Immature natural killer cell (primary cell): ENCODE results near the gene ARHGEF37. TPM values are rescaled to one million over a fixed set of nuclear protein-coding genes. Genes with fewer than 3 reads are reported as not detected.
A peak's percentile ranks its signal among the peaks of the same experiment; 100 is the strongest.
"Not testable (repeated sequence)": the region's sequence is repeated elsewhere in the genome, so short reads cannot be mapped to it uniquely, and the experiment has no call there.

Experiments used
- DNase-seq, 3 donors: peaks; one replicate each; pipeline ENCODE4 v3.0.0; 2022; ENCODE audit warnings: mixed read lengths in 1 of 3
- H3K27ac Mint-ChIP-seq, 6 donors: one replicate each; pipeline ENCODE4 v1.8.0; 2020; ENCODE audit warnings: mixed read lengths in 6 of 6, mild to moderate bottlenecking in 5 of 6, inconsistent platforms in 4 of 6, moderate library complexity in 3 of 6
- H3K27me3 Mint-ChIP-seq, 3 donors: one replicate each; pipeline ENCODE4 v1.8.0; 2020 to 2021; ENCODE audit warnings: low read depth in 3 of 3, mild to moderate bottlenecking in 3 of 3, mixed read lengths in 3 of 3, moderate library complexity in 3 of 3, inconsistent platforms in 1 of 3
- H3K36me3 Mint-ChIP-seq, 3 donors: one replicate each; pipeline ENCODE4 v1.8.0; 2020; ENCODE audit warnings: mixed read lengths in 3 of 3, inconsistent platforms in 2 of 3, mild to moderate bottlenecking in 2 of 3
- H3K4me1 Mint-ChIP-seq, 2 donors: one replicate each; pipeline ENCODE4 v1.8.0; 2020; ENCODE audit warnings: inconsistent platforms in 2 of 2, mild to moderate bottlenecking in 2 of 2, mixed read lengths in 2 of 2, moderate library complexity in 1 of 2
- H3K4me3 Mint-ChIP-seq, 5 donors: one replicate each; pipeline ENCODE4 v1.8.0; 2020; ENCODE audit warnings: mild to moderate bottlenecking in 5 of 5, mixed read lengths in 5 of 5, inconsistent platforms in 3 of 5, moderate library complexity in 3 of 5
- H3K9me3 Mint-ChIP-seq, 6 donors: one replicate each; pipeline ENCODE4 v1.8.0; 2020; ENCODE audit warnings: mild to moderate bottlenecking in 6 of 6, mixed read lengths in 6 of 6, inconsistent platforms in 4 of 6, moderate library complexity in 3 of 6
- polyA plus RNA-seq, 3 donors: library from polyadenylated mRNA; unstranded; fragments of 300-500 nt; fragmentation: Illumina TruSeq; gene quantifications; one replicate each; pipeline ENCODE4 v1.2.3, GENCODE V29; 2021

The ARHGEF37 gene, protein sequence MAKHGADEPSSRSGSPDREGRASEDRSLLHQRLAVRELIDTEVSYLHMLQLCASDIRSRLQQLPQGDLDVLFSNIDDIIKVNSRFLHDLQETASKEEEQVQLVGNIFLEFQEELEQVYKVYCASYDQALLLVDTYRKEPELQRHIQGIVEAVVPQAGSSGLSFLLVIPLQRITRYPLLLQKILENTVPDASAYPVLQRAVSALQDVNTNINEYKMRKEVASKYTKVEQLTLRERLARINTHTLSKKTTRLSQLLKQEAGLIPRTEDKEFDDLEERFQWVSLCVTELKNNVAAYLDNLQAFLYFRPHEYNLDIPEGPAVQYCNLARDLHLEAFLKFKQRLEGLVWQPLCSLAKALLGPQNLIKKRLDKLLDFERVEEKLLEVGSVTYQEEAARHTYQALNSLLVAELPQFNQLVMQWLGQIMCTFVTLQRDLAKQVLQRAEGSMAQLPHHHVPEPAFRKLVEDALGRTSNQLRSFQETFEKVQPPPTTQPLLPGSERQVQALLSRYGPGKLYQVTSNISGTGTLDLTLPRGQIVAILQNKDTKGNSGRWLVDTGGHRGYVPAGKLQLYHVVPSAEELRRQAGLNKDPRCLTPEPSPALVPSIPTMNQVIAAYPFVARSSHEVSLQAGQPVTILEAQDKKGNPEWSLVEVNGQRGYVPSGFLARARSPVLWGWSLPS
- under 1 TPM in 1 of 3 donors, not detected in 2; 0.47 TPM for polyA plus RNA-seq

DNA sequence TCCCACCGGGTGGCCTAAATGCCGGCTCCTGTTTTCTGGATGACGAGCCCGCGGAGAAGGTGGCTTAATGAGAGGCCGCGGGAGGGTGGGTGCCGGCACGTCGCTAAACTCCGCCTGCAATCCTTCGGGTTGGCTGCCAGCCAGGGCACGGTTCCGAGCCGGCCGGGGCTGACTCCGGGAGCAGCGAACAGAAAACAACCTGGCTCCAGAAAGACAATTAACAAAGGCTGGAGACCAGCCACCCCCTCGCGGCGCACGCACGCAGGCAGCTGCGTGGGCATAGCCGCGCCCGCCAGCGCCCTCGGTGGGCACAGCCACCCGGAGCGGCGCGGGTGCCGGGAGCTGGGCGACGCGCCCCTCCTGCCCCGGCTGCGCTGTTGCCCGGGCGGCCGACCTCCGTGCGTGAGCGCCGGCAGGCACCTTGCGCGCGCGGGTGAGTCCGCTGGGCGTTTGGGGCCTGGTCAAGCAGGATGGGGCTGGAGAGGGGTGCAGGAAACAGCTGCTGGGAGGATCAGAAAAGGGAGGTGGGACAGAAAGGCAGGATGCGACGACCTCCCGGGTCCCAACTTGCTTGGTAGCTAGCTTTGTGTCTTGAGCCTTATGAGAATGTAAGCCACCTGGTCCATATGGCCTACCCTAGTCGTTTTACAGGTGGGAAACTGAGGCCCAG lies at the start of gene ARHGEF37:
TSS of gene ARHGEF37 (plus strand) at position 307 of the 670 bp plus-strand sequence. CDS start 16,272 bp downstream, outside the sequence.
- peaks cover 0 to 8% of the 10 kb centered on the region in 2 donors for H3K4me1 Mint-ChIP-seq
- no peaks in the 10 kb centered on the region for H3K9me3 Mint-ChIP-seq
- peak within 1 kb of the TSS; percentile 50 to 67 (median 61) for H3K4me3 Mint-ChIP-seq
- H3K27me3 Mint-ChIP-seq: peaks cover 8 to 12% (median 9%) of the 10 kb centered on the region in 3 donors
- no peaks in the 10 kb centered on the region for H3K36me3 Mint-ChIP-seq
- peak in 2 of 3 donors; percentile 4 to 5 for DNase-seq
- H3K27ac Mint-ChIP-seq: no peak within 1 kb of the TSS

DNA sequence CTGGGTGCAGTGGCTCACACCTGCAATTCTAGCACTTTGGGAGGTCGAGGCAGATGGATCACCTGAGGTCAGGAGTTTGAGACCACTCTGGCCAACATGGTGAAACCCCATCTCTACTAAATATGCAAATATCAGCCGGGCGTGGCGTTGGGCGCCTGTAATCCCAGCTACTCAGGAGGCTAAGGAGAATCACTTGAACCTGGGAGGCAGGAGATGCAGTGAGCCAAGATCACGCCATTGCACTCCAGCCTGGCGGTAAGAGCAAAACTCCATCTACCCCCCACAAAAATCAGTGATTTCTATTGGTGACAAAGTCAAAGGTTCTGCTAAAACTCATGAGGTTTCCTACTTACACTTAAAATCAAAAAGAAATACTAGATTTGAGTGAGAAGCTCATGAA lies 48.9 kb upstream of the ARHGEF37 start:
- Mint-ChIP-seq H3K27ac (peak overlapping the region in 2 of 6 donors; percentile 3 to 30), H3K4me1 (peaks cover 76 to 92% of the 10 kb centered on the region in 2 donors), H3K4me3 (no peak overlapping the region), H3K9me3 (no peaks in the 10 kb centered on the region), H3K36me3 (peaks cover 0 to 3% (median 0%) of the 10 kb centered on the region in 3 donors), H3K27me3 (peaks cover 0 to 2% (median 0%) of the 10 kb centered on the region in 3 donors)
- DNase-seq: no peak

DNA sequence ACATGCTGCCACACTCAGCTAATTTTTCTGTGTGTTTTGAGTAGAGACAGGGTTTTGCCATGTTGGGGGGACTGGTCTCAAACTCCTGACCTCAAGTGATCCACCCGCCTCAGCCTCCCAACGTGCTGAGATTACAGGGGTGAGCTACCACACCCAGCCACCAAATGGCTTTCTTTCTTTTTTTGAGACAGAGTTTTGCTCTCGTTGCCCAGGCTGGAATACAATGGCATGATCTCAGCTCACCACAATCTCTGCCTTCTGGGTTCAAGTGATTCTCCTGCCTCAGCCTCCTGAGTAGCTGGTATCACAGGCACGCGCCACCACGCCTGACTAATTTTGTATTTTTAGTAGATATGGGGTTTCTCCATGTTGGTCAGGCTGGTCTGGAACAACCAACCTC lies 45.5 kb upstream of the ARHGEF37 start:
- not testable (repeated sequence) for H3K27me3 Mint-ChIP-seq, DNase-seq, H3K9me3 Mint-ChIP-seq, H3K36me3 Mint-ChIP-seq
- Mint-ChIP-seq H3K4me1 (peaks cover 62 to 84% of the 10 kb centered on the region in 2 donors), H3K27ac (peak overlapping the region in 3 of 6 donors; percentile 13 to 58 (median 41)), H3K4me3 (peak overlapping the region in 1 of 5 donors; percentile 26)

DNA sequence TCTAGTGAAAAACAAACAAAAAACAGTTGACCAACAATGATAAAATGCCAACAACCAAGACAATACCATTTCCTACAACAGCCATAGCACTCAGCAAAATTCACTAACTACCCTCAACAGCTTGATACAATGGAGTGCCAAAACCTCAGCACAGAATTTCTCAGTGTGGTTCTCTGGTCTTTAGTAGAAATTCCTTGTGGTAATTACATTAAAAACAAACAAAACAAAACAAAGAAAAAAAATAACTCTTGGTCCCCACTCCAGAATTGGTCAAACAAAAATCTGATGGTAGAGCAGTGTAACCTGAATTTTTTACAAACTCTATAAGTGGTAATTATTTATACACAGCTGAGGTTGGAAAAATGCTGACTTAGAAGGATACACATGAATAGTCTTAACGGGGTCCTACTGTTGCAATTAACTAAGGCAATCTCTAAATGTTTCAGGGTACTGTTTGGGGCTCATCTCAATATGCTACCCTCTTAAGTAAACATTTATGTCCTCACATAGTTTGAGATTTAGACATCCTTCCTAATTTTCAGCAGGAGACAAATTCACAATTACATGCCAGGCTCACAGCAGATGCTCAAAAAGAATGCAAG lies 43.8 kb upstream of the ARHGEF37 start:
- peaks cover 0 to 2% (median 0%) of the 10 kb centered on the region in 3 donors for H3K27me3 Mint-ChIP-seq
- no peaks in the 10 kb centered on the region for H3K9me3 Mint-ChIP-seq
- peaks cover 62 to 84% of the 10 kb centered on the region in 2 donors for H3K4me1 Mint-ChIP-seq
- peak overlapping the region in 4 of 6 donors; percentile 58 to 78 (median 66) for H3K27ac Mint-ChIP-seq
- H3K4me3 Mint-ChIP-seq: peak overlapping the region in 3 of 5 donors; percentile 7 to 56 (median 40)
- DNase-seq: no peak
- peaks cover 0 to 3% (median 3%) of the 10 kb centered on the region in 3 donors for H3K36me3 Mint-ChIP-seq

DNA sequence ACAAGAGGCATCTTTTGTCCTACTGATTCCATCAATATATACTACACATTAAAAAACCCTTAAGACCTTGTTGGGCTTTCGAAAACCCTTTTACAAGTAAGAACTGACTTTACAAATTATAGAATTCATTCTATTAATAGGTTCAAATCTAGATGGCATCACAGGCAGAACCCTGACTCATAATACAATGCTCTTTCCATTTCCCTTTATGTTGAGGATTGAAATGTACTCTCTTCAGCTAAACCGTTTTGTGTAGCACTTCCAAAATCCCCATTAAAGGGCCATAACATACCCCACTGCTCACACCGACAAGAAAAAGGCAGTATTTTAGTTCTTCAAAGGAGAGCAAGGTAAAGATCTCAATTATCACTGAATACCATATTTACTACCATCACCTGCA lies 41.2 kb upstream of the ARHGEF37 start:
- peak overlapping the region; percentile 21 to 69 (median 54) for H3K27ac Mint-ChIP-seq
- H3K36me3 Mint-ChIP-seq: peaks cover 0 to 8% (median 3%) of the 10 kb centered on the region in 3 donors
- DNase-seq: no peak
- H3K27me3 Mint-ChIP-seq: peaks cover 0 to 2% (median 2%) of the 10 kb centered on the region in 3 donors
- H3K9me3 Mint-ChIP-seq: no peaks in the 10 kb centered on the region
- H3K4me1 Mint-ChIP-seq: peaks cover 55 to 81% of the 10 kb centered on the region in 2 donors
- peak overlapping the region in 3 of 5 donors; percentile 23 to 50 (median 48) for H3K4me3 Mint-ChIP-seq

DNA sequence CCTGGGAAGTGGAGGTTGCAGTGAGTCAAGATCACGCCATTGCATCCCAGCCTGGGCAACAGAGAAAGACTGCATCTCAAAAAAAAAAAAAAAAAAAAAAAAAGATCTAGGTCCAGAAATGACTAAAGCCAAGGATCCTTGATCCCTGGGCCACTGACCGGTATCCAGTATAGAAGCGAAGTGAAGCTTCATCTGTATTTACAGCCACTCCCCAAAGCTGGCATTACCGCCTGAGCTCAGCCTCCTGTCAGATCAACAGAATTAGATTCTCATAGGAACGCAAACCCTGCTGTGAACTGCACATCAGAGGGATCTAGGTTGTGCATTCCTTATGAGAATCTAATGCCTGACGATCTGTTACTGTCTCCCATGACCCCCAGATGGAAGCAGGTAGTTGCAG lies 39.4 kb upstream of the ARHGEF37 start:
- no peaks in the 10 kb centered on the region for H3K9me3 Mint-ChIP-seq

DNA sequence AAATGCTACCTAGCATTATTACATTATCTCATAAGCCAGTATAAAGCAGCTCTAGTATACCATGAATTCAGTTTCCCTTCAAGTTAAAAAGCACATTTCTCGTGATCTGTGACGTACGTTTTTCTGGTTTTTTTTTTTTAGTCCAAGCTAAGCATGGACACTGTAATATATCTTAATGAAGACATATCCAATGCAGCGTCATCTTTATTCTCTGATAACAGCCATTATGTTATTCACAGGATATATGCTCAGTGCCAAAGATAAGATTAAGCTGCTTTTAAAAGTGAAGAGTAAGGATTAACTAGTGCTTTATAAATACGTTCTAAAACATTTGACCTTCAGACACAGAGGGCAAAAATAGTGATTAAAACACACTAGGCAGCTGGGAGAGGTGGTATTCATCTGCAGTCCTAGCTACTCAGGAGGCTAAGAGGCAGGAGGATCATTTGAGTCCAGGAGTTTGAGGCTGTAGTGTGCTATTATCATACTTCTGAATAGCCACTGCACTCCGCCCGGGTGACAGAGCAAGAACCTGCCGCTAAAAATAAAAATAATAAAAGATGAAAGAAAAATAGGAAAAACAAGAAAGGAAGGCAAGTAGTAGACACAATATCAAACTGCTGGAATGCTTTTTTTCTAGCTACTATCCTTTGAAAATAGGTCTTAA lies 37.8 kb upstream of the ARHGEF37 start:
- Mint-ChIP-seq H3K4me3 (peak overlapping the region in 1 of 5 donors; percentile 16), H3K36me3 (peaks cover 0 to 12% (median 0%) of the 10 kb centered on the region in 3 donors), H3K4me1 (peaks cover 58 to 82% of the 10 kb centered on the region in 2 donors), H3K27me3 (peaks cover 0 to 2% (median 0%) of the 10 kb centered on the region in 3 donors), H3K27ac (peak overlapping the region; percentile 4 to 71 (median 53)), H3K9me3 (no peaks in the 10 kb centered on the region)
- DNase-seq: no peak

More for the DNA sequence above, 39.4 kb upstream of the ARHGEF37 start:
- peaks cover 0 to 8% (median 3%) of the 10 kb centered on the region in 3 donors for H3K36me3 Mint-ChIP-seq
- no peak for DNase-seq
- peak overlapping the region in 2 of 6 donors; percentile 11 to 29 for H3K27ac Mint-ChIP-seq
- peak overlapping the region in 2 of 5 donors; percentile 34 to 51 for H3K4me3 Mint-ChIP-seq
- peaks cover 53 to 84% of the 10 kb centered on the region in 2 donors for H3K4me1 Mint-ChIP-seq
- peaks cover 0 to 2% (median 0%) of the 10 kb centered on the region in 3 donors for H3K27me3 Mint-ChIP-seq

DNA sequence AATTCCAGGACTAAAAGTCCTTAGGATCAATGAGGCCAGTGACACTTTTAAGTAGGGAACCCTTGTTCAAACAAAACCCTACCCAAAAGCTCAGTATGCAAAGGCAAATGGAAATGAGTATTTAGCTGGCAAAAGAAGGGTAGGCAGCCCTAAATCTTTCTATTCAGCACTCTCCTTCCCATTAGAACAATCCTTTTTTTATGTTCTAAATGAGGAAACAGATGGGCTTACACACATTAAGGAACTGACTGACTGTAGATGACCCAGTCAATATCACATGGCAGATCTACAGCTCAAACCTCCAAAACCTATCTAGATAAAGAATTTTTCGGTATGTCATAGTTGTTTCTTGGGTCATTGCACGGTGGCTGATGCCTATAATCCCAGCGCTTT lies 37.3 kb upstream of the ARHGEF37 start:
- peak overlapping the region in 1 of 6 donors; percentile 4 for H3K27ac Mint-ChIP-seq
- H3K36me3 Mint-ChIP-seq: peaks cover 0 to 13% (median 0%) of the 10 kb centered on the region in 3 donors
- H3K4me3 Mint-ChIP-seq: no peak overlapping the region
- H3K27me3 Mint-ChIP-seq: peaks cover 0 to 2% (median 0%) of the 10 kb centered on the region in 3 donors
- peaks cover 61 to 85% of the 10 kb centered on the region in 2 donors for H3K4me1 Mint-ChIP-seq
- no peaks in the 10 kb centered on the region for H3K9me3 Mint-ChIP-seq
- DNase-seq: no peak

DNA sequence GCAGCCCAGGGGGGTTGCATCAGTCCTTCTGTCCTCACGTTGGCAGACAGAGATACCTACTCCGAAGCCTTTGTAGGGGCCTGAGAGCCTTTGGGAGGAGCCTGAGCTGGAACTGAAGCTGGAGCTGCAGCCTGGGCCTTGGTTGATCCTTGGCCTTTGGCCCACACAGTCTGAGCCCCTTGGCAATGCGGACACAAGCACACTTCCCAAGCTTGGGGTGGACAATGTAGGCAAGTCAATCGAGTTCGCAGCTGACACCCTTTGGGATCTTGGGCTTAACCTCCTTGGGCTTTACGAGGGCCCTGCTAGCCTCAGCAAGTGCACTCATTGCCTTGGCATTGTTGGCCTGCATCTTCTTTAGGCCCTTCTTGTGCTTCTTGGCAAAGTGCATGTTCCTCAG lies 36.0 kb upstream of the ARHGEF37 start:
- peaks cover 65 to 85% of the 10 kb centered on the region in 2 donors for H3K4me1 Mint-ChIP-seq
- peak overlapping the region in 1 of 5 donors; percentile 47 for H3K4me3 Mint-ChIP-seq
- H3K9me3 Mint-ChIP-seq: no peaks in the 10 kb centered on the region
- peaks cover 4 to 7% (median 5%) of the 10 kb centered on the region in 3 donors for H3K27me3 Mint-ChIP-seq
- H3K27ac Mint-ChIP-seq: peak overlapping the region in 2 of 6 donors; percentile 10 to 36
- peaks cover 0 to 15% (median 4%) of the 10 kb centered on the region in 3 donors for H3K36me3 Mint-ChIP-seq
- no peak for DNase-seq

DNA sequence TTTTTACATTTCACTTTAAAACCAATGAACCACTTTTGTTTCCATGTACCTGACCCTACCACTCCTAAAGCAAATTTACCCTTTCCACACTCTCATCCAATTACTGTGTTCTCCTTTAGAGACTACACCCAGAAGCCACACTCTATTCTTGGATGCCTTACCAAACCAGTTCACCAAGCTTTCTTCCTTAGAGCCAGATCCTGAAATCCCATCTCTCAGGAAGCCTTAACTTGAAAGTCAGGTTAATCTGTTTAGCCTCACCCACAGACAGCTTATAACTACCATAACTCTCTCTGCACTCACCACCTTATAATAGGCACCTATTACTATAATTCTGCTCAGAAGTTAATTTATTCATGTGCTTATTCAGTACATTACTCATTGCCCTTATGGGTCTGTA lies 34.3 kb upstream of the ARHGEF37 start:
- Mint-ChIP-seq H3K9me3 (no peaks in the 10 kb centered on the region), H3K36me3 (peaks cover 0 to 15% (median 4%) of the 10 kb centered on the region in 3 donors), H3K4me1 (peaks cover 67 to 85% of the 10 kb centered on the region in 2 donors), H3K27me3 (peaks cover 13 to 16% (median 16%) of the 10 kb centered on the region in 3 donors), H3K4me3 (peak overlapping the region in 4 of 5 donors; percentile 8 to 72 (median 26)), H3K27ac (peak overlapping the region; percentile 1 to 76 (median 52))
- no peak for DNase-seq

DNA sequence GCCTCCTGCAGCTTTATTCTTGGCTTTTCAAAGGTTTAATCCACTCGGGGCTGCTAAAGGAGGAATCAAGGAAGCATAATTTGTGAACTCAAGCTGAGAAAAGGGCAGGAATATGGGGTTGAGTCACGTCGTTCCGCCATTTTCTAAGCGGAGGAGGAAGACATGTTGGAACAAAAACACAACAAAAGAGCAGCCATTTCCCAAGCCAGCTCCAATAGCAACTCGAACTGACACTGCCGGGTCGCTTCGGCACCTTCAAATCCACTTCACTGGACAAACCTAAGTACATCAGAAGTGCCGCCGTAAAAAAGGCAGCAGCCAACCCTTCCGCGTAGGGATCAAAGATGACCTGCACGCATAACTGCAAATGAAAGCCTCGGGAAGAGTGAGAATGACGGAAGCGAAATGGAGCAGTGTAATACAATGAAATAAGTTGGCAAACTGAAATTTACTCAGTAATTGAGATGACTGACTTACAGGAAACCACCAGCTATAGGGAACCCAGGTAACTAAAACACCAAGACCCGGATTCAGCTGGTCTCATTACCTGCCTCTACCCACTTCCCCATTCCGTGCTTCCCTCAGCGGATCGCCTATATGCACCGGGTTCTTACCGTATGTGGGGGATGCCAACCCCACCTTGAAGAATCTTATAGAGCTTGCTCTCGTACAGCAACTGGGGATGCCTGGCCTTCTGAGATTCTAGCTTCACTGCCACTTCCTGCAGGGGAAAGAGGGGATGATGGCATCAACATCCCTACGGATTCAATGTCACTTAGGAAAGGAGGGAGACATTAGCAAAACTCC lies 31.6 kb upstream of the ARHGEF37 start:
- Mint-ChIP-seq H3K9me3 (no peaks in the 10 kb centered on the region), H3K36me3 (peaks cover 0 to 7% (median 4%) of the 10 kb centered on the region in 3 donors), H3K4me3 (peak overlapping the region; percentile 96 to 99 (median 98)), H3K27me3 (peaks cover 13 to 16% (median 14%) of the 10 kb centered on the region in 3 donors), H3K4me1 (peaks cover 55 to 64% of the 10 kb centered on the region in 2 donors), H3K27ac (peak overlapping the region; percentile 96 to 99 (median 98))
- peak; percentile 17 to 24 (median 20) for DNase-seq

DNA sequence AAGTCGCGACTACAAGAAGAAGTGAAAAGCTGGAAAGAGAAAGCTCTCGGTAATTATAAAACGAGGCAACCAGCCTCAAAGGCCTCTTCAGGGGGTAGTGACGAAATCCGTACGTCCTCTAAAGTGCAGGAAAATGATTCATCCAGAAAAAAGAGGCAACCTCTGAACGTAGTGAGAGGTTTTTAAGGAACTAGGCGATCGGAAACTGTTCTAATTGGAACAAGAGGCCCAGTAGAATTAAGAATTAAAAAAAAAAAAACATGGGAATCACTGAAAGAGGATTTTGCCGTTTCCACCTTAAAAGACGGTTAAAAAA lies 31.1 kb upstream of the ARHGEF37 start:
- H3K9me3 Mint-ChIP-seq: no peaks in the 10 kb centered on the region
- H3K4me1 Mint-ChIP-seq: peaks cover 55 to 58% of the 10 kb centered on the region in 2 donors
- peaks cover 13 to 16% (median 14%) of the 10 kb centered on the region in 3 donors for H3K27me3 Mint-ChIP-seq
- peak overlapping the region; percentile 96 to 99 (median 98) for H3K27ac Mint-ChIP-seq
- peak overlapping the region; percentile 96 to 99 (median 98) for H3K4me3 Mint-ChIP-seq
- peak; percentile 6 to 17 (median 14) for DNase-seq
- peaks cover 0 to 7% (median 4%) of the 10 kb centered on the region in 3 donors for H3K36me3 Mint-ChIP-seq
